Small intestine (tissue), 7 donors: ENCODE data around the gene CSRNP3. TPM values are rescaled to one million over a fixed set of nuclear protein-coding genes. Genes with fewer than 3 reads are reported as not detected.
A peak's percentile ranks its signal among the peaks of the same experiment; 100 is the strongest.

Source experiments
- DNase-seq, 2 donors: peaks; one replicate each; pipeline versions ENCODE4 v3.0.0 to v3.0.0-alpha.2; 2013
- FAIRE-seq: peaks from 2 replicates; lab custom pipeline; 2012; peaks lifted over from hg19 to GRCh38; lab: Jason Lieb, UNC
- H3K27ac ChIP-seq, 3 donors: one replicate each; pipeline ENCODE4 v1.5.1; 2013; ENCODE audit warnings: low read length in 2 of 3, mild to moderate bottlenecking in 2 of 3, control low read depth in 1 of 3, inconsistent platforms in 1 of 3, low read depth in 1 of 3, moderate library complexity in 1 of 3
- H3K27me3 ChIP-seq, 3 donors: one replicate each; pipeline ENCODE4 v1.6.1; 2013; ENCODE audit warnings: low read length in 3 of 3, inconsistent platforms in 1 of 3; ENCODE audit not compliant: control insufficient read depth in 3 of 3, insufficient read depth in 3 of 3
- H3K36me3 ChIP-seq, 3 donors: one replicate each; pipeline ENCODE4 v1.6.1; 2013; ENCODE audit warnings: low read length in 3 of 3, inconsistent platforms in 1 of 3, low read depth in 1 of 3, mild to moderate bottlenecking in 1 of 3, moderate library complexity in 1 of 3; ENCODE audit not compliant: control insufficient read depth in 3 of 3, insufficient read depth in 2 of 3
- H3K4me1 ChIP-seq, 3 donors: one replicate each; pipeline ENCODE4 v1.6.1; 2013; ENCODE audit warnings: low read length in 2 of 3, inconsistent platforms in 1 of 3, low read depth in 1 of 3, mild to moderate bottlenecking in 1 of 3, moderate library complexity in 1 of 3; ENCODE audit not compliant: control insufficient read depth in 3 of 3, insufficient read depth in 2 of 3
- H3K4me3 ChIP-seq, 3 donors: one replicate each; pipeline ENCODE4 v1.5.1; 2013; ENCODE audit warnings: low read length in 3 of 3, control low read depth in 1 of 3, inconsistent platforms in 1 of 3, low read depth in 1 of 3, mild to moderate bottlenecking in 1 of 3, moderate library complexity in 1 of 3
- H3K9me3 ChIP-seq, 2 donors: one replicate each; pipeline ENCODE4 v1.6.1; 2013; ENCODE audit warnings: low read depth in 1 of 2, low read length in 1 of 2; ENCODE audit not compliant: control insufficient read depth in 2 of 2, insufficient read depth in 1 of 2
- WGBS, 3 donors: extraction: QIAGEN DNeasy Blood & Tissue Kit; methylation state at CpG; one replicate each; pipeline ENCODE4 v1.1.7; 2013; 5-methylcytosine and 5-hydroxymethylcytosine counted together
- polyA plus RNA-seq, 4 donors: library from polyadenylated mRNA; stranded (reverse) in 3 of 4; unstranded in 1 of 4; fragments of 200-250 nt in 3 of 4; fragments of 120-200 nt in 1 of 4; gene quantifications; one replicate each; pipeline versions ENCODE4 v1.2.1 to v1.2.3, GENCODE V29; 2013
- donor health status: healthy with polysubstance abuse.
- donor health status: control.
- donor health status: control.
- donor health status: Bipolar disorder and iron deficiency.
- donor health status: healthy.

The CSRNP3 gene
- polyA plus RNA-seq, 4 donors: under 0.01 to 3.7 (median 0.56) TPM

- no peak overlapping the region for H3K27ac ChIP-seq
These were observed 213.0 kb downstream of the CSRNP3 start for GRCh38 chr2:165682546-165682945.

GRCh38 chr2:165686800-165687199 lies 217.3 kb downstream of the CSRNP3 start:
- DNase-seq: no peak

More at GRCh38 chr2:165682546-165682945, 213.0 kb downstream of the CSRNP3 start:
- H3K9me3 ChIP-seq: no peaks in the 10 kb centered on the region
- H3K4me3 ChIP-seq: no peak overlapping the region
- H3K4me1 ChIP-seq: no peaks in the 10 kb centered on the region
- no peaks in the 10 kb centered on the region for H3K27me3 ChIP-seq
- DNase-seq (no peak), FAIRE-seq (no peak)
- H3K36me3 ChIP-seq: peaks cover 0 to 8% (median 0%) of the 10 kb centered on the region in 3 donors
- WGBS, 3 donors: 47 to 80% (median 80%) methylated on average over 1 of the region's 1 CpG

GRCh38 chr2:165687426-165688002 lies 218.0 kb downstream of the CSRNP3 start:
- Histone ChIP-seq H3K4me3 (no peak overlapping the region), H3K4me1 (no peaks in the 10 kb centered on the region), H3K9me3 (no peaks in the 10 kb centered on the region), H3K36me3 (no peaks in the 10 kb centered on the region), H3K27me3 (no peaks in the 10 kb centered on the region), H3K27ac (no peak overlapping the region)
- no peak for FAIRE-seq
- DNase-seq: no peak
- WGBS, 3 donors: 74 to 85% (median 84%) methylated on average over 4 of the region's 4 CpGs

More at GRCh38 chr2:165686800-165687199, 217.3 kb downstream of the CSRNP3 start:
- WGBS, 3 donors: 92 to 94% (median 93%) methylated on average over 2 of the region's 2 CpGs
- FAIRE-seq: no peak
- Histone ChIP-seq H3K27ac (no peak overlapping the region), H3K4me3 (no peak overlapping the region), H3K36me3 (no peaks in the 10 kb centered on the region), H3K27me3 (no peaks in the 10 kb centered on the region), H3K4me1 (no peaks in the 10 kb centered on the region), H3K9me3 (no peaks in the 10 kb centered on the region)

- 78 to 84% (median 79%) methylated on average over 7 of the region's 7 CpGs for whole genome bisulfite sequencing, 3 donors
- H3K9me3 ChIP-seq: no peaks in the 10 kb centered on the region
- no peaks in the 10 kb centered on the region for H3K27me3 ChIP-seq
- no peak overlapping the region for H3K27ac ChIP-seq
- DNase-seq (no peak), FAIRE-seq (no peak)
- no peaks in the 10 kb centered on the region for H3K4me1 ChIP-seq
- H3K36me3 ChIP-seq: no peaks in the 10 kb centered on the region
- H3K4me3 ChIP-seq: no peak overlapping the region
These were observed 222.1 kb downstream of the CSRNP3 start for GRCh38 chr2:165691615-165692014.

GRCh38 chr2:165692906-165693305 lies 223.4 kb downstream of the CSRNP3 start:
- no peaks in the 10 kb centered on the region for H3K4me1 ChIP-seq
- no peaks in the 10 kb centered on the region for H3K9me3 ChIP-seq
- FAIRE-seq: no peak
- no peaks in the 10 kb centered on the region for H3K36me3 ChIP-seq
- no peak overlapping the region for H3K27ac ChIP-seq
- H3K27me3 ChIP-seq: no peaks in the 10 kb centered on the region
- no peak overlapping the region for H3K4me3 ChIP-seq
- WGBS, 3 donors: 83 to 95% (median 89%) methylated on average over 3 of the region's 3 CpGs
- no peak for DNase-seq

GRCh38 chr2:165693838-165694237 lies 224.3 kb downstream of the CSRNP3 start:
- no peak for DNase-seq
- H3K4me3 ChIP-seq: no peak overlapping the region
- 85 to 95% (median 94%) methylated on average over 1 of the region's 1 CpG for WGBS, 3 donors
- H3K9me3 ChIP-seq: no peaks in the 10 kb centered on the region
- H3K27ac ChIP-seq: no peak overlapping the region
- FAIRE-seq: no peak
- no peaks in the 10 kb centered on the region for H3K36me3 ChIP-seq
- H3K27me3 ChIP-seq: no peaks in the 10 kb centered on the region
- H3K4me1 ChIP-seq: no peaks in the 10 kb centered on the region

- no peak for DNase-seq
- H3K27ac ChIP-seq: no peak overlapping the region
- no peaks in the 10 kb centered on the region for H3K27me3 ChIP-seq
- H3K4me1 ChIP-seq: no peaks in the 10 kb centered on the region
- WGBS, 3 donors: 88 to 94% (median 93%) methylated on average over 4 of the region's 4 CpGs
- no peak overlapping the region for H3K4me3 ChIP-seq
- H3K36me3 ChIP-seq: no peaks in the 10 kb centered on the region
- FAIRE-seq: no peak
- no peaks in the 10 kb centered on the region for H3K9me3 ChIP-seq
These were observed 228.4 kb downstream of the CSRNP3 start for GRCh38 chr2:165697748-165698443.

GRCh38 chr2:165698444-165698884 lies 229.0 kb downstream of the CSRNP3 start:
- DNase-seq: peak; percentile 59 to 66
- Histone ChIP-seq H3K27me3 (no peaks in the 10 kb centered on the region), H3K36me3 (no peaks in the 10 kb centered on the region), H3K27ac (no peak overlapping the region), H3K4me3 (no peak overlapping the region), H3K9me3 (no peaks in the 10 kb centered on the region), H3K4me1 (no peaks in the 10 kb centered on the region)
- 1 to 2% (median 2%) methylated on average over 4 of the region's 4 CpGs for WGBS, 3 donors
- FAIRE-seq: no peak
